Stomach smooth muscle (tissue), 2 donors: ENCODE measurements around the gene CBFA2T2.
"Not testable (repeated sequence)": the region's sequence is repeated elsewhere in the genome, so short reads cannot be mapped to it uniquely, and the experiment has no call there.

Source experiments
- H3K27ac ChIP-seq: one replicate; pipeline ENCODE4 v1.7.0; 2013; ENCODE audit warnings: mild to moderate bottlenecking, low read length, inconsistent platforms
- H3K27me3 ChIP-seq, 2 donors: one replicate each; pipeline ENCODE4 v1.7.0; 2013; ENCODE audit warnings: low read length in 2 of 2; ENCODE audit not compliant: insufficient read depth in 2 of 2, control insufficient read depth in 1 of 2
- H3K36me3 ChIP-seq, 2 donors: one replicate each; pipeline ENCODE4 v1.7.0; 2013; ENCODE audit warnings: low read length in 2 of 2; ENCODE audit not compliant: control insufficient read depth in 2 of 2, insufficient read depth in 2 of 2
- H3K4me1 ChIP-seq: one replicate; pipeline ENCODE4 v1.7.0; 2013; ENCODE audit warnings: low read length; ENCODE audit not compliant: control insufficient read depth, insufficient read depth
- H3K4me3 ChIP-seq, 2 donors: one replicate each; pipeline ENCODE4 v1.7.0; 2013; ENCODE audit warnings: low read length in 2 of 2
- H3K9ac ChIP-seq, 2 donors: one replicate each; pipeline ENCODE4 v1.7.0; 2013; ENCODE audit warnings: low read length in 2 of 2, mild to moderate bottlenecking in 1 of 2
- H3K9me3 ChIP-seq, 2 donors: one replicate each; pipeline ENCODE4 v1.7.0; 2013; ENCODE audit warnings: low read length in 2 of 2; ENCODE audit not compliant: control insufficient read depth in 2 of 2
- donor health status: healthy.
- donor health status: Pancreatic carcinoma.

The CBFA2T2 gene

GRCh38 chr20:33578510-33578909 lies 88.6 kb downstream of the CBFA2T2 start:
- H3K27me3 ChIP-seq = no peaks in the 10 kb centered on the region
- H3K4me3 ChIP-seq = no peak overlapping the region
- no peaks in the 10 kb centered on the region for H3K36me3 ChIP-seq
- no peaks in the 10 kb centered on the region for H3K9me3 ChIP-seq
- peaks cover 7% of the 10 kb centered on the region for H3K4me1 ChIP-seq
- H3K9ac ChIP-seq = no peak overlapping the region
- H3K27ac ChIP-seq = no peak overlapping the region

- no peak overlapping the region for H3K27ac ChIP-seq
- no peaks in the 10 kb centered on the region for H3K9me3 ChIP-seq
- peaks cover 3% of the 10 kb centered on the region for H3K4me1 ChIP-seq
- H3K4me3 ChIP-seq = no peak overlapping the region
- no peaks in the 10 kb centered on the region for H3K27me3 ChIP-seq
- H3K9ac ChIP-seq = no peak overlapping the region
- no peaks in the 10 kb centered on the region for H3K36me3 ChIP-seq
Measured at GRCh38 chr20:33583143-33583542, 93.2 kb downstream of the CBFA2T2 start.

DNA sequence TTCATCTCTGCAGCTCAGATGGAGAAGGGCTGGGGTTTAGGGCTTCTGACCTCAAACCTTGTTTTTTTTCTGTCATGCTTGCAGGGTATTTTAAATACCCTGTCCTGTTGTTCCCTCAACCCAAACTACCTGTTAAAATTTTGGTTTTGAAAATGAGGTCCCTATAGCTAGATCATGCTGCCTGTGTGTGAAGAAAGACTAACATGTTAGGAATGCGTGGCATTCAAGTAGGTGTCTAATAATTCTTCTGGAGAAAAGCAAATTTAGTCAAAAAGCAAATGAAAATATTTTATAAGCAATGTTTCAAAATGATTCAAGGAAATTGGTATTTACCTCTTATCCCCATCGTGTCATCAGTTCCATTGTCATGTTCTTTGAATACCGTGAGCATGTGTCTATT lies 95.1 kb downstream of the CBFA2T2 start:
- Histone ChIP-seq H3K4me3 (no peak overlapping the region), H3K27ac (no peak overlapping the region), H3K9me3 (no peaks in the 10 kb centered on the region), H3K9ac (no peak overlapping the region), H3K27me3 (no peaks in the 10 kb centered on the region), H3K4me1 (no peaks in the 10 kb centered on the region), H3K36me3 (no peaks in the 10 kb centered on the region)

GRCh38 chr20:33585413-33585812 lies 95.5 kb downstream of the CBFA2T2 start:
- H3K27me3 ChIP-seq = no peaks in the 10 kb centered on the region
- no peak overlapping the region for H3K27ac ChIP-seq
- H3K9ac ChIP-seq = no peak overlapping the region
- H3K4me1 ChIP-seq = no peaks in the 10 kb centered on the region
- H3K4me3 ChIP-seq = no peak overlapping the region
- H3K36me3 ChIP-seq = no peaks in the 10 kb centered on the region
- H3K9me3 ChIP-seq = no peaks in the 10 kb centered on the region

- no peak overlapping the region for H3K9ac ChIP-seq
- no peak overlapping the region for H3K4me3 ChIP-seq
- H3K36me3 ChIP-seq = no peaks in the 10 kb centered on the region
- H3K27me3 ChIP-seq = no peaks in the 10 kb centered on the region
- H3K9me3 ChIP-seq = no peaks in the 10 kb centered on the region
- H3K4me1 ChIP-seq = no peaks in the 10 kb centered on the region
- no peak overlapping the region for H3K27ac ChIP-seq
Measured at GRCh38 chr20:33589059-33589458, 99.2 kb downstream of the CBFA2T2 start.

- H3K9me3 ChIP-seq, H3K4me1 ChIP-seq, H3K36me3 ChIP-seq, H3K9ac ChIP-seq, H3K27ac ChIP-seq, H3K27me3 ChIP-seq, H3K4me3 ChIP-seq: not testable (repeated sequence)
Measured at GRCh38 chr20:33591901-33592300, 102.0 kb downstream of the CBFA2T2 start.

GRCh38 chr20:33594743-33595142 lies 104.8 kb downstream of the CBFA2T2 start:
- no peak overlapping the region for H3K27ac ChIP-seq
- no peaks in the 10 kb centered on the region for H3K4me1 ChIP-seq
- H3K36me3 ChIP-seq = peaks cover 0 to 2% of the 10 kb centered on the region in 2 donors
- no peaks in the 10 kb centered on the region for H3K9me3 ChIP-seq
- no peak overlapping the region for H3K4me3 ChIP-seq
- H3K27me3 ChIP-seq = no peaks in the 10 kb centered on the region
- no peak overlapping the region for H3K9ac ChIP-seq

GRCh38 chr20:33600414-33600813 lies 110.5 kb downstream of the CBFA2T2 start:
- no peaks in the 10 kb centered on the region for H3K27me3 ChIP-seq
- no peak overlapping the region for H3K4me3 ChIP-seq
- H3K4me1 ChIP-seq = peaks cover 8% of the 10 kb centered on the region
- no peak overlapping the region for H3K27ac ChIP-seq
- H3K9me3 ChIP-seq = no peaks in the 10 kb centered on the region
- H3K9ac ChIP-seq = no peak overlapping the region
- peaks cover 0 to 7% of the 10 kb centered on the region in 2 donors for H3K36me3 ChIP-seq

DNA sequence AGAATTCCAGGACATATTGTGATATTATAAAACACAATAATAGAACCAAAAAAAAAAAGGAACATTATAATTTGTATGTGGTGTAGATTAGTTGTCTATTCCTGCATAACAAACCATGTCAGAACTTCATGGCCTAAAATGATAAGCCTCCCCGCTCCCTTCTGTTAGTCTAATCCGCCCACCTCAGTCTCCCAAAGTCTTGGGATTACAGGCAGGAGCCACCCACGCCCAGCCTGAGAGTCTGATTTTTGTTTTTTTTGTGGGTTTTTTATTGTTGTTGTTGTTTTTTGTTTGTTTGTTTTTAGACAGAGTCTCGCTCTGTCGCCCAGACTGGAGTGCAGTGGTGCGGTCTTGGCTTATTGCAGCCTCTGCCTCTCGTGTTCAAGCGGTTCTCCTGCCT lies 111.1 kb downstream of the CBFA2T2 start:
- Histone ChIP-seq H3K4me1 (peaks cover 8% of the 10 kb centered on the region), H3K27ac (no peak overlapping the region), H3K9me3 (no peaks in the 10 kb centered on the region)

DNA sequence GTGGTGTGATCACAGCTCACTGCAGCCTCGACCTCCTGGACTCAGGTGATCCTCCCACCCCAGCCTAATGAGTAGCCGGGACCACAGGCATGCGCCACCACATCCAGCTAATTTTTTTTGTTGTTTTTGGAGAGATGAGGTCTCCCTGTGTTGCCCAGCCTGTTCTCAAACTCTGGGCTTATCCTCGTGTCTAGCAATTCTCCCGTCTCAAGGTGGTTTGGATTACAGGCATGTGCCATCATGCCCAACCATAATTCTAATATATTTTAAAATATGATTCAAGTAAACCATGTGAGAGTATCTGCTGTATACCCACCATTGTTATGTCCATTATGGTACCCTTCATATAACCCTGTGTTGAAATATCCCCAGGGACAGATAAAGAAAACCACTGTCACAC lies 112.0 kb downstream of the CBFA2T2 start:
- Histone ChIP-seq H3K4me1 (peaks cover 8% of the 10 kb centered on the region), H3K9me3 (no peaks in the 10 kb centered on the region)

More for the DNA sequence above, 111.1 kb downstream of the CBFA2T2 start:
- H3K9ac ChIP-seq = no peak overlapping the region
- H3K4me3 ChIP-seq = no peak overlapping the region
- peaks cover 0 to 7% of the 10 kb centered on the region in 2 donors for H3K36me3 ChIP-seq
- H3K27me3 ChIP-seq = no peaks in the 10 kb centered on the region

GRCh38 chr20:33602826-33603590 lies 113.1 kb downstream of the CBFA2T2 start:
- Histone ChIP-seq H3K9ac (no peak overlapping the region), H3K9me3 (no peaks in the 10 kb centered on the region), H3K36me3 (peaks cover 3 to 6% of the 10 kb centered on the region in 2 donors), H3K4me3 (no peak overlapping the region), H3K4me1 (peaks cover 11% of the 10 kb centered on the region), H3K27me3 (no peaks in the 10 kb centered on the region), H3K27ac (no peak overlapping the region)

More for the DNA sequence above, 112.0 kb downstream of the CBFA2T2 start:
- peaks cover 0 to 7% of the 10 kb centered on the region in 2 donors for H3K36me3 ChIP-seq
- no peak overlapping the region for H3K9ac ChIP-seq
- H3K27ac ChIP-seq = no peak overlapping the region
- H3K4me3 ChIP-seq = no peak overlapping the region
- no peaks in the 10 kb centered on the region for H3K27me3 ChIP-seq
